IPS DF 6.9 (cell line): Measurements from ENCODE around the gene STX4.

Experiments used
- DNase-seq: peaks from one replicate; pipeline ENCODE4 v3.0.0-alpha.2; 2013; ENCODE audit warnings: low read depth, low spot score
- H3K27ac ChIP-seq: one replicate; pipeline ENCODE4 v1.5.1; 2013; ENCODE audit warnings: low read length, control low read depth
- H3K27me3 ChIP-seq: 2 replicates; pipeline ENCODE4 v1.6.1; 2013; ENCODE audit warnings: mild to moderate bottlenecking, low read length; ENCODE audit not compliant: control insufficient read depth, insufficient read depth
- H3K36me3 ChIP-seq: 2 replicates; pipeline ENCODE4 v1.6.1; 2013; ENCODE audit warnings: low read length; ENCODE audit not compliant: control insufficient read depth, insufficient read depth
- H3K4me1 ChIP-seq: 2 replicates; pipeline ENCODE4 v1.6.1; 2013; ENCODE audit warnings: low read length; ENCODE audit not compliant: control insufficient read depth, insufficient read depth
- H3K4me3 ChIP-seq: 2 replicates; pipeline ENCODE4 v1.5.1; 2013; ENCODE audit warnings: mild to moderate bottlenecking, low read length
- H3K9me3 ChIP-seq: 2 replicates; pipeline ENCODE4 v1.6.1; 2013; ENCODE audit warnings: low read length, inconsistent platforms; ENCODE audit not compliant: control insufficient read depth, insufficient read depth
- WGBS: extraction: QIAGEN DNeasy Blood & Tissue Kit; methylation state at CpG from one replicate; pipeline ENCODE4 v1.1.7; 2013; ENCODE audit warnings: mixed read lengths, missing lambda C conversion rate; ENCODE audit not compliant: insufficient read length, insufficient coverage; 5-methylcytosine and 5-hydroxymethylcytosine counted together

Gene STX4

GRCh38 chr16:31043352-31043751 lies 10.0 kb downstream of the STX4 start:
- Histone ChIP-seq H3K27ac (no peak overlapping the region), H3K27me3 (no peaks in the 10 kb centered on the region), H3K9me3 (no peaks in the 10 kb centered on the region), H3K4me3 (no peak overlapping the region), H3K4me1 (no peaks in the 10 kb centered on the region), H3K36me3 (peaks cover 3% of the 10 kb centered on the region)
- DNase-seq: no peak
- no CpG with 5 or more reads among the region's 1 CpG for WGBS

GRCh38 chr16:31043898-31044481 lies 10.6 kb downstream of the STX4 start:
- no peak overlapping the region for H3K27ac ChIP-seq
- no peak for DNase-seq
- H3K27me3 ChIP-seq: no peaks in the 10 kb centered on the region
- H3K4me1 ChIP-seq: no peaks in the 10 kb centered on the region
- H3K4me3 ChIP-seq: no peak overlapping the region
- H3K9me3 ChIP-seq: no peaks in the 10 kb centered on the region
- no CpG with 5 or more reads among the region's 4 CpGs for WGBS
- peaks cover 3% of the 10 kb centered on the region for H3K36me3 ChIP-seq

GRCh38 chr16:31050280-31051030 lies 17.1 kb downstream of the STX4 start:
- Histone ChIP-seq H3K9me3 (no peaks in the 10 kb centered on the region), H3K27ac (no peak overlapping the region), H3K4me1 (no peaks in the 10 kb centered on the region), H3K4me3 (no peak overlapping the region), H3K27me3 (no peaks in the 10 kb centered on the region), H3K36me3 (no peaks in the 10 kb centered on the region)
- no CpG with 5 or more reads among the region's 10 CpGs for WGBS
- no peak for DNase-seq

- DNase-seq: no peak
- Histone ChIP-seq H3K4me1 (no peaks in the 10 kb centered on the region), H3K27ac (no peak overlapping the region), H3K27me3 (no peaks in the 10 kb centered on the region), H3K9me3 (no peaks in the 10 kb centered on the region), H3K4me3 (no peak overlapping the region), H3K36me3 (no peaks in the 10 kb centered on the region)
- no CpG with 5 or more reads among the region's 2 CpGs for WGBS
Observed at GRCh38 chr16:31052114-31052513, 18.8 kb downstream of the STX4 start.

GRCh38 chr16:31055613-31056012 lies 22.3 kb downstream of the STX4 start:
- no peak for DNase-seq
- no peaks in the 10 kb centered on the region for H3K9me3 ChIP-seq
- H3K4me3 ChIP-seq: no peak overlapping the region
- H3K36me3 ChIP-seq: no peaks in the 10 kb centered on the region
- H3K27ac ChIP-seq: no peak overlapping the region
- no peaks in the 10 kb centered on the region for H3K27me3 ChIP-seq
- no peaks in the 10 kb centered on the region for H3K4me1 ChIP-seq
- no CpG with 5 or more reads among the region's 4 CpGs for WGBS

GRCh38 chr16:31061126-31061812 lies 27.9 kb downstream of the STX4 start:
- H3K4me3 ChIP-seq: no peak overlapping the region; the same call in 1 of the 2 replicates
- no CpG with 5 or more reads among the region's 42 CpGs for WGBS
- H3K27ac ChIP-seq: no peak overlapping the region
- no peak for DNase-seq
- no peaks in the 10 kb centered on the region for H3K9me3 ChIP-seq
- no peaks in the 10 kb centered on the region for H3K27me3 ChIP-seq
- H3K4me1 ChIP-seq: no peaks in the 10 kb centered on the region
- H3K36me3 ChIP-seq: peaks cover 17% of the 10 kb centered on the region

- no peaks in the 10 kb centered on the region for H3K4me1 ChIP-seq
- no peaks in the 10 kb centered on the region for H3K27me3 ChIP-seq
- H3K4me3 ChIP-seq: no peak overlapping the region
- H3K36me3 ChIP-seq: peaks cover 17% of the 10 kb centered on the region
- no CpG with 5 or more reads among the region's 54 CpGs for WGBS
- DNase-seq: no peak
- no peaks in the 10 kb centered on the region for H3K9me3 ChIP-seq
- no peak overlapping the region for H3K27ac ChIP-seq
Observed at GRCh38 chr16:31061813-31062440, 28.6 kb downstream of the STX4 start.

- Histone ChIP-seq H3K4me1 (no peaks in the 10 kb centered on the region), H3K36me3 (peaks cover 17% of the 10 kb centered on the region), H3K27ac (no peak overlapping the region)
Observed at GRCh38 chr16:31063495-31063842, 30.1 kb downstream of the STX4 start.

GRCh38 chr16:31063843-31064611 lies 30.7 kb downstream of the STX4 start:
- no CpG with 5 or more reads among the region's 56 CpGs for WGBS
- Histone ChIP-seq H3K4me3 (no peak overlapping the region), H3K27me3 (no peaks in the 10 kb centered on the region), H3K36me3 (peaks cover 17% of the 10 kb centered on the region), H3K4me1 (no peaks in the 10 kb centered on the region), H3K9me3 (no peaks in the 10 kb centered on the region), H3K27ac (no peak overlapping the region)
- no peak for DNase-seq

More at GRCh38 chr16:31063495-31063842, 30.1 kb downstream of the STX4 start:
- H3K9me3 ChIP-seq: no peaks in the 10 kb centered on the region
- no peak overlapping the region for H3K4me3 ChIP-seq
- no peaks in the 10 kb centered on the region for H3K27me3 ChIP-seq
- WGBS: no CpG with 5 or more reads among the region's 9 CpGs
- DNase-seq: no peak
